ENCODE data around the gene AIG1.
"Not testable (repeated sequence)": the region's sequence is repeated elsewhere in the genome, so short reads cannot be mapped to it uniquely, and the experiment has no call there.

AIG1 gene

GRCh38 chr6:143060806-143061596 is at the start of gene AIG1:
Gene AIG1, plus strand, starts transcription at chr6:143060889. Its CDS starts 37 bp downstream, at chr6:143060926.
- DNase-seq: peak; percentile 53 to 87 (median 84)

- no peak for DNase-seq
Measured at GRCh38 chr6:143014764-143015163, 45.9 kb upstream of the AIG1 start.

- DNase-seq: no peak
Measured at GRCh38 chr6:143015300-143015706, 45.4 kb upstream of the AIG1 start.

- no peak for DNase-seq
Measured at GRCh38 chr6:143018955-143019354, 41.7 kb upstream of the AIG1 start.

GRCh38 chr6:143020862-143021261 is 39.8 kb upstream of the AIG1 start:
- DNase-seq: not testable (repeated sequence)

- no peak for DNase-seq
Measured at GRCh38 chr6:143021543-143021942, 39.1 kb upstream of the AIG1 start.

GRCh38 chr6:143022587-143022986 is 38.1 kb upstream of the AIG1 start:
- DNase-seq: no peak

GRCh38 chr6:143023695-143024094 is 37.0 kb upstream of the AIG1 start:
- no peak for DNase-seq

GRCh38 chr6:143024977-143025376 is 35.7 kb upstream of the AIG1 start:
- no peak for DNase-seq

GRCh38 chr6:143026696-143027449 is 33.8 kb upstream of the AIG1 start:
- peak; percentile 13 to 37 (median 20) for DNase-seq

- DNase-seq: peak; percentile 12 to 75 (median 25)
Measured at GRCh38 chr6:143034689-143035334, 25.9 kb upstream of the AIG1 start.

- DNase-seq: no peak
Measured at GRCh38 chr6:143037470-143037869, 23.2 kb upstream of the AIG1 start.

- DNase-seq: no peak
Measured at GRCh38 chr6:143038833-143039232, 21.9 kb upstream of the AIG1 start.

GRCh38 chr6:143039548-143039947 is 21.1 kb upstream of the AIG1 start:
- no peak for DNase-seq

- no peak for DNase-seq
Measured at GRCh38 chr6:143040018-143040417, 20.7 kb upstream of the AIG1 start.

- DNase-seq: not testable (repeated sequence)
Measured at GRCh38 chr6:143044345-143044744, 16.3 kb upstream of the AIG1 start.

- DNase-seq: no peak
Measured at GRCh38 chr6:143049611-143050010, 11.1 kb upstream of the AIG1 start.

- DNase-seq: no peak
Measured at GRCh38 chr6:143050509-143050908, 10.2 kb upstream of the AIG1 start.

GRCh38 chr6:143052282-143052681 is 8.4 kb upstream of the AIG1 start:
- DNase-seq: no peak

GRCh38 chr6:143053856-143054255 is 6.8 kb upstream of the AIG1 start:
- no peak for DNase-seq

GRCh38 chr6:143054329-143054728 is 6.4 kb upstream of the AIG1 start:
- no peak for DNase-seq

- DNase-seq: no peak
Measured at GRCh38 chr6:143055213-143055612, 5.5 kb upstream of the AIG1 start.

GRCh38 chr6:143055891-143056290 is 4.8 kb upstream of the AIG1 start:
- no peak for DNase-seq

GRCh38 chr6:143058987-143059386 is 1.7 kb upstream of the AIG1 start:
- peak in 1 of 3 experiments; percentile 41 for DNase-seq

Data from NCI-H1417 (cell line).